GM12878 (cell line): Measurements from ENCODE around the gene SLC6A7. TPM values are rescaled to one million over a fixed set of nuclear protein-coding genes. Genes with fewer than 3 reads are reported as not detected.

ENCODE experiments used
- ATAC-seq: fragments of 200-7000 bp; cut with Tn5 transposase; 3 replicates; pipeline ENCODE4 v1.9.1; 2020; ENCODE audit warnings: mild to moderate bottlenecking, moderate library complexity
- BruUV-seq: library from RNA; stranded (reverse); fragments of 400-500 nt; replicated peaks from 2 replicates; lab custom pipeline; 2021; lab: Mats Ljungman, UMichigan
- CTCF ChIA-PET: fragments of 300-600 bp; sonication (Branson Sonifier 250); formaldehyde crosslinking; extraction: SDS; loops from one replicate; lab custom pipeline; 2021; ENCODE audit warnings: inconsistent platforms; lab: Yijun Ruan, JAX
- POLR2A ChIA-PET: fragments of 350-600 bp; formaldehyde crosslinking; extraction: SDS; loops from one replicate; lab custom pipeline; 2021; ENCODE audit warnings: inconsistent platforms; lab: Charles Lee
- RAD21 ChIA-PET: fragments of 300-600 bp; sonication (Branson Sonifier 250); formaldehyde crosslinking; loops from one replicate; lab custom pipeline; 2023; ENCODE audit warnings: antibody characterized with exemption; ENCODE audit not compliant: unreplicated experiment; lab: Charles Lee
- SMC1A ChIA-PET: fragments of 300-600 bp; sonication (Branson Sonifier 250); formaldehyde crosslinking; loops from one replicate; lab custom pipeline; 2023; ENCODE audit not compliant: unreplicated experiment, uncharacterized antibody; lab: Charles Lee
- DNase-seq: peaks from one replicate; pipeline ENCODE4 v3.0.0-alpha.2; 2011; ENCODE audit warnings: low read depth, low spot score
- FAIRE-seq: peaks from 3 replicates; lab custom pipeline; 2011; peaks lifted over from hg19 to GRCh38; lab: Jason Lieb, UNC
- H2AFZ ChIP-seq: 2 replicates; pipeline ENCODE4 v1.6.0; 2011; ENCODE audit warnings: low read depth, low read length, control low read depth; ENCODE audit not compliant: control insufficient read depth
- H3K27ac ChIP-seq: 2 replicates; pipeline ENCODE4 v1.5.1; 2011; ENCODE audit warnings: control low read depth; ENCODE audit not compliant: control insufficient read depth, insufficient read depth
- H3K27me3 ChIP-seq, 2 experiments: replicated peaks in 1 of 2; 2 replicates each; pipeline versions ENCODE4 v1.6.0 to v1.6.1; 2011; ENCODE audit warnings: low read length in 1 of 2; ENCODE audit not compliant: control insufficient read depth in 2 of 2, insufficient read depth in 2 of 2
- H3K36me3 ChIP-seq, 2 experiments: 2 replicates each; pipeline ENCODE4 v1.5.1; 2011; ENCODE audit warnings: low read length in 1 of 2; ENCODE audit not compliant: control insufficient read depth in 2 of 2, insufficient read depth in 2 of 2
- H3K4me1 ChIP-seq: 2 replicates; pipeline ENCODE4 v1.6.1; 2011; ENCODE audit warnings: mild to moderate bottlenecking, low read length, moderate library complexity, mixed read lengths; ENCODE audit not compliant: control insufficient read depth, insufficient read depth
- H3K4me2 ChIP-seq: 2 replicates; pipeline ENCODE4 v1.6.0; 2011; ENCODE audit warnings: control low read depth; ENCODE audit not compliant: control insufficient read depth, insufficient read depth
- H3K4me3 ChIP-seq: fragments of 200-600 bp; sonication (generic); 2 replicates; pipeline ENCODE4 v1.5.1; 2016
- H3K79me2 ChIP-seq: 2 replicates; pipeline ENCODE4 v1.6.0; 2011; ENCODE audit warnings: low read length; ENCODE audit not compliant: control insufficient read depth, insufficient read depth
- H3K9ac ChIP-seq: 2 replicates; pipeline ENCODE4 v1.8.0; 2011; ENCODE audit warnings: low read length, control low read depth, mixed read lengths; ENCODE audit not compliant: control insufficient read depth, insufficient read depth
- H3K9me3 ChIP-seq: replicated peaks from 3 replicates; pipeline ENCODE4 v1.5.1; 2011; ENCODE audit warnings: mild to moderate bottlenecking, low read length; ENCODE audit not compliant: control insufficient read depth, insufficient read depth
- H4K20me1 ChIP-seq: 2 replicates; pipeline ENCODE4 v1.6.0; 2011; ENCODE audit not compliant: control insufficient read depth, insufficient read depth
- CHD2 ChIP-seq: IDR thresholded peaks from 2 replicates; pipeline ENCODE4 v1.6.1; 2011; ENCODE audit warnings: low read depth, low read length, improper control_type of control experiment, borderline replicate concordance
- FOS ChIP-seq: IDR thresholded peaks from 3 replicates; pipeline ENCODE4 v1.6.1; 2011; ENCODE audit warnings: borderline replicate concordance; ENCODE audit not compliant: insufficient read length; ENCODE audit errors: extremely low read depth
- IKZF1 ChIP-seq: fragments of 450-650 bp; conservative IDR thresholded peaks from 2 replicates; pipeline ENCODE4 v1.6.1; 2017; ENCODE audit warnings: antibody characterized with exemption, mild to moderate bottlenecking
- MTA2 ChIP-seq: fragments of 450-650 bp; IDR thresholded peaks from 2 replicates; pipeline ENCODE4 v1.6.1; 2016; ENCODE audit warnings: low read depth, mild to moderate bottlenecking, moderate library complexity
- NBN ChIP-seq: fragments of 450-650 bp; IDR thresholded peaks from 2 replicates; pipeline ENCODE4 v1.6.1; 2016
- PAX5 ChIP-seq: IDR thresholded peaks from 2 replicates; pipeline ENCODE4 v1.6.1; 2011; ENCODE audit warnings: low read depth, low read length, borderline replicate concordance
- RAD51 ChIP-seq: fragments of 450-650 bp; IDR thresholded peaks from 2 replicates; pipeline ENCODE4 v1.6.1; 2016; ENCODE audit warnings: moderate library complexity, mild to moderate bottlenecking, inconsistent platforms
- RB1 ChIP-seq: fragments of 450-650 bp; formaldehyde crosslinking; IDR thresholded peaks from 2 replicates; pipeline ENCODE4 v1.6.1; 2017; ENCODE audit warnings: mild to moderate bottlenecking, borderline replicate concordance
- RBBP5 ChIP-seq: fragments of 200-600 bp; sonication (generic); conservative IDR thresholded peaks from 2 replicates; pipeline ENCODE4 v1.6.1; 2016
- STAT3 ChIP-seq: IDR thresholded peaks from 2 replicates; pipeline ENCODE4 v1.6.1; 2011; ENCODE audit warnings: low read depth, low read length, improper control_type of control experiment
- ZNF274 ChIP-seq: IDR thresholded peaks from one replicate; pipeline ENCODE4 v1.8.0; 2011; ENCODE audit not compliant: insufficient read length, insufficient read depth
- WGBS: methylation state at CpG from one replicate; pipeline ENCODE4 v1.1.6; 2016; ENCODE audit warnings: low lambda C conversion rate; ENCODE audit not compliant: insufficient replicate concordance, insufficient coverage; ENCODE audit errors: missing lambda C conversion rate; 5-methylcytosine and 5-hydroxymethylcytosine counted together
- in situ Hi-C: fragments of 300-500 bp; cut with MboI; formaldehyde crosslinking; loops from 9 replicates; pipeline ENCODE4 v1.14.3; 2018; ENCODE audit warnings: mixed read lengths
- intact Hi-C: fragments of 100-400 bp; cut with micrococcal nuclease; formaldehyde crosslinking; loops from one replicate; pipeline ENCODE4 v1.14.2; 2022; ENCODE audit not compliant: unreplicated experiment
- polyA plus RNA-seq, 11 experiments: library from polyadenylated mRNA; depleted of rRNA in 4 of 11; unstranded in 6 of 11; stranded (reverse) in 5 of 11; fragments of >200 nt; fragmentation: Nextera tagmentation in 4 of 11; fragmentation: Illumina TruSeq in 1 of 11; extraction: Ambion mirVana in 4 of 11; extraction: Trizol in 1 of 11; gene quantifications; 1 replicate in 1 of 11; 2 replicates in 10 of 11; pipeline versions ENCODE4 v1.2.1 to v1.2.3, GENCODE V29; 2011 to 2016; ENCODE audit warnings: inconsistent platforms in 2 of 11, missing spikeins in 2 of 11, low read depth in 1 of 11
- total RNA-seq, 4 experiments: library from RNA; depleted of rRNA in 3 of 4; stranded (reverse); fragments of >200 nt in 3 of 4; fragmentation: Illumina TruSeq in 1 of 4; extraction: Trizol in 1 of 4; gene quantifications; 2 replicates each; pipeline versions ENCODE4 v1.2.1 to v1.2.3, GENCODE V29; 2013 to 2021
- TF ChIP-seq, protein P1 (sequence below): fragments of 450-650 bp; IDR thresholded peaks from 2 replicates; pipeline ENCODE4 v1.6.1; 2016; ENCODE audit warnings: mild to moderate bottlenecking

SLC6A7 gene
- total and polyA plus RNA-seq, 10 of the 15 experiments (the other 5 are each of a cell fraction or from before 2014, with no cell fraction given): 0.01 to 0.15 (median 0.06) TPM; not detected in 7

- ChIA-PET CTCF (interaction anchor here (0.8 to 9.3 kb wide), 4 partner anchors 16 to 47 kb away, joined by 3 to 68 read pairs (median 4); no protein-coding TSS in a partner anchor), POLR2A (no interaction called here)
- FAIRE-seq: no peak
- in situ Hi-C loops: no loop called here
- Histone ChIP-seq H4K20me1 (no peaks in the 10 kb centered on the region), H3K4me1 (no peaks in the 10 kb centered on the region), H3K27ac (no peak overlapping the region), H3K79me2 (no peaks in the 10 kb centered on the region), H3K9me3 (no peaks in the 10 kb centered on the region)
- intact Hi-C loops: no loop called here
- peak; percentile 72 for ATAC-seq
- no TSS peak for BruUV-seq
- 0 out of 2 replicates have a peak, but pooled peaks have one; percentile 16 for TF ChIP-seq MTA2
- no peak for TF ChIP-seq RAD51
- TF ChIP-seq PAX5: no peak
- no peak for TF ChIP-seq CHD2
- TF ChIP-seq NBN: no peak
- peak; percentile 36; the same call in 1 of the 2 replicates for TF ChIP-seq IKZF1
- TF ChIP-seq, all 136 proteins: peak for 2
- no peak overlapping the region for H3K4me3 ChIP-seq
- no peak for DNase-seq
- WGBS: 8% methylated on average over 4 of the region's 4 CpGs
- no peaks in the 10 kb centered on the region; a peak in 2 of 4 replicates for H3K27me3 ChIP-seq
- H2AFZ ChIP-seq: no peak overlapping the region
- RAD21 ChIA-PET: interaction anchor here (1.1 to 1.3 kb wide), 2 partner anchors 13 to 19 kb away, joined by 3 read pairs; no protein-coding TSS in a partner anchor
- SMC1A ChIA-PET: interaction anchor here (0.7 to 1.2 kb wide), 2 partner anchors 16 to 280 kb away, joined by 3 read pairs; no protein-coding TSS in a partner anchor
- H3K9ac ChIP-seq: no peak overlapping the region
- no peak overlapping the region for H3K4me2 ChIP-seq
- no peaks in the 10 kb centered on the region for H3K36me3 ChIP-seq
Observed at GRCh38 chr5:150178262-150178661, 11.6 kb upstream of the SLC6A7 start.

DNA sequence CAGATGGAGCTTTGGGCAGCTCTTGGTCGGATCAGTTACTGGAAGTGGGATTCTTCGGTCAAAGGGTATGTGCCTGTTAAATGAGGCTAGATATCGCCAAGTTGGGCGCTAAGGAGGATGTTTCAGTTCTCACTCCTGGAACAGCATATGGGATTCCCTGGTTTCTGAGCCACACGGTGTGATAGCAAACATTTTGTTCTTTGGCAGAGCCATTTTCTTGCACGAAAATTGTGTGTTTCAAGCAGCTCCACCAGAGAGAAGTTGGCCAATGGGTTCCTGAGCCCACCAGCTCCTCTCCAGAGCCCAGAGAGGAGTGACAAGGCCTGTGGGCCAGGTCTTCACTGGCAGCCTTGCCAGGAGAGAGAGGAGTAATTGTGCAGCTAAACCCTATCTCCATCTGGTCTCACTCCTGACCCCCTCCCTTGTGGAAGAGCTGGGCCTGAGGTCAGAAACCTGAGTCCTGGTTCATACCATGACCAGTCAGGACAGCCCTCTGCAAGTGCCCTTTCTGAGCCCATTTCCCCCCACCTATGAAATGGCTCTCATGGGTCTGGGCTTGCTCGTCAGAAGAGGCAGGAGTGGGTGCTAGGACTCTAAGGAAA, 10.7 kb upstream of the SLC6A7 start:
- BruUV-seq: no TSS peak
- DNase-seq: no peak
- no peak overlapping the region for H2AFZ ChIP-seq
- no peak for ATAC-seq
- 45% methylated on average over 7 of the region's 7 CpGs for WGBS
- H3K79me2 ChIP-seq: no peaks in the 10 kb centered on the region
- H3K9ac ChIP-seq: no peak overlapping the region
- no peaks in the 10 kb centered on the region; a peak in 2 of 4 replicates for H3K27me3 ChIP-seq
- H3K4me2 ChIP-seq: no peak overlapping the region
- ChIA-PET SMC1A (interaction anchor here (0.7 to 1.2 kb wide), 3 partner anchors 11 to 281 kb away, joined by 3 read pairs; no protein-coding TSS in a partner anchor), POLR2A (interaction anchor here (0.6 kb wide), 1 partner anchor 87 kb away, joined by 4 read pairs; no protein-coding TSS in a partner anchor), RAD21 (interaction anchor here (1.3 kb wide), 1 partner anchor 14 kb away, joined by 3 read pairs; no protein-coding TSS in a partner anchor), CTCF (interaction anchor here (0.7 to 9.3 kb wide), 5 partner anchors 17 to 145 kb away, joined by 3 to 68 read pairs (median 3); no protein-coding TSS in a partner anchor)
- intact Hi-C loops: no loop called here
- H4K20me1 ChIP-seq: no peaks in the 10 kb centered on the region
- FAIRE-seq: no peak
- H3K4me1 ChIP-seq: no peaks in the 10 kb centered on the region
- no peaks in the 10 kb centered on the region for H3K36me3 ChIP-seq
- TF ChIP-seq IKZF1 (no peak), RBBP5 (no peak), ZNF274 (no peak), FOS (no peak), STAT3 (no peak), RB1 (no peak)
- TF ChIP-seq, protein P1, sequence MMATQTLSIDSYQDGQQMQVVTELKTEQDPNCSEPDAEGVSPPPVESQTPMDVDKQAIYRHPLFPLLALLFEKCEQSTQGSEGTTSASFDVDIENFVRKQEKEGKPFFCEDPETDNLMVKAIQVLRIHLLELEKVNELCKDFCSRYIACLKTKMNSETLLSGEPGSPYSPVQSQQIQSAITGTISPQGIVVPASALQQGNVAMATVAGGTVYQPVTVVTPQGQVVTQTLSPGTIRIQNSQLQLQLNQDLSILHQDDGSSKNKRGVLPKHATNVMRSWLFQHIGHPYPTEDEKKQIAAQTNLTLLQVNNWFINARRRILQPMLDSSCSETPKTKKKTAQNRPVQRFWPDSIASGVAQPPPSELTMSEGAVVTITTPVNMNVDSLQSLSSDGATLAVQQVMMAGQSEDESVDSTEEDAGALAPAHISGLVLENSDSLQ: no peak
- no peak overlapping the region for H3K27ac ChIP-seq
- H3K9me3 ChIP-seq: no peaks in the 10 kb centered on the region
- in situ Hi-C loops: no loop called here
- no peak overlapping the region for H3K4me3 ChIP-seq
